Mucosa of descending colon (tissue), 3 donors: ENCODE results near the gene PLXNA3. TPM values are rescaled to one million over a fixed set of nuclear protein-coding genes. Genes with fewer than 3 reads are reported as not detected.

ENCODE experiments used
- ATAC-seq: fragments of 200-7000 bp; cut with Tn5 transposase; one replicate; pipeline ENCODE4 v1.9.1; 2020; ENCODE audit warnings: mild to moderate bottlenecking, moderate library complexity
- DNase-seq, 3 donors: peaks; one replicate each; pipeline ENCODE4 v3.0.0-alpha.2; 2020
- H3K36me3 ChIP-seq: fragments of 200-600 bp; one replicate; pipeline ENCODE4 v1.8.0; 2021; ENCODE audit warnings: low read depth, mild to moderate bottlenecking
- H3K4me1 ChIP-seq: fragments of 200-600 bp; one replicate; pipeline ENCODE4 v1.8.0; 2021; ENCODE audit warnings: low read depth, mild to moderate bottlenecking
- H3K4me3 ChIP-seq: fragments of 200-600 bp; one replicate; pipeline ENCODE4 v1.8.0; 2021; ENCODE audit warnings: mild to moderate bottlenecking
- H3K9me3 ChIP-seq: fragments of 200-600 bp; one replicate; pipeline ENCODE4 v1.8.0; 2021; ENCODE audit warnings: mild to moderate bottlenecking
- intact Hi-C, 2 donors: fragments of 100-400 bp; cut with DNase I in 1 of 2; cut with micrococcal nuclease in 1 of 2; formaldehyde crosslinking; loops; one replicate each; pipeline versions ENCODE4 v1.11.0 to v1.11.1; 2022; cut with DNase I, micrococcal nuclease
- microRNA-seq: library from miRNA; unstranded; fragments of <30 nt; microRNA quantifications from one replicate; pipeline ENCODE4, GENCODE V29; 2019
- total RNA-seq, 3 donors: library from RNA; stranded (reverse); fragmentation: NEBNext Ultra II Directional in 2 of 3; extraction: Animal tissue kit (Norgen Biotek cat#: 25700) in 2 of 3; gene quantifications; one replicate each; pipeline versions ENCODE4 v1.2.1 to v1.2.4, GENCODE V29; 2021 to 2023
- TF ChIP-seq, protein P1 (sequence below): fragments of 200-600 bp; IDR thresholded peaks from one replicate; pipeline ENCODE4 v1.8.0; 2022; ENCODE audit warnings: antibody characterized with exemption, mild to moderate bottlenecking
- donor health status: DM: no; HTN: no; CAD: no; lungs with moderate emphysema.
- donor health status: DM: no; HTN: no; CAD: no.
- donor health status: DM: no; HTN: yes; CAD: no.

PLXNA3 gene
- total RNA-seq, 3 donors from 2014 or later = 24.8 to 66.1 (median 51.7) TPM

GRCh38 chrX:154517101-154517781 lies 59.2 kb downstream of the PLXNA3 start:
- DNase-seq = peak in 2 of 3 donors; percentile 63 to 66
- Histone ChIP-seq H3K4me1 (no peaks in the 10 kb centered on the region), H3K4me3 (no peak overlapping the region), H3K36me3 (no peaks in the 10 kb centered on the region), H3K9me3 (no peaks in the 10 kb centered on the region)
- intact Hi-C loops = no loop called here
- TF ChIP-seq, protein P1, sequence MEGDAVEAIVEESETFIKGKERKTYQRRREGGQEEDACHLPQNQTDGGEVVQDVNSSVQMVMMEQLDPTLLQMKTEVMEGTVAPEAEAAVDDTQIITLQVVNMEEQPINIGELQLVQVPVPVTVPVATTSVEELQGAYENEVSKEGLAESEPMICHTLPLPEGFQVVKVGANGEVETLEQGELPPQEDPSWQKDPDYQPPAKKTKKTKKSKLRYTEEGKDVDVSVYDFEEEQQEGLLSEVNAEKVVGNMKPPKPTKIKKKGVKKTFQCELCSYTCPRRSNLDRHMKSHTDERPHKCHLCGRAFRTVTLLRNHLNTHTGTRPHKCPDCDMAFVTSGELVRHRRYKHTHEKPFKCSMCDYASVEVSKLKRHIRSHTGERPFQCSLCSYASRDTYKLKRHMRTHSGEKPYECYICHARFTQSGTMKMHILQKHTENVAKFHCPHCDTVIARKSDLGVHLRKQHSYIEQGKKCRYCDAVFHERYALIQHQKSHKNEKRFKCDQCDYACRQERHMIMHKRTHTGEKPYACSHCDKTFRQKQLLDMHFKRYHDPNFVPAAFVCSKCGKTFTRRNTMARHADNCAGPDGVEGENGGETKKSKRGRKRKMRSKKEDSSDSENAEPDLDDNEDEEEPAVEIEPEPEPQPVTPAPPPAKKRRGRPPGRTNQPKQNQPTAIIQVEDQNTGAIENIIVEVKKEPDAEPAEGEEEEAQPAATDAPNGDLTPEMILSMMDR = no peak
- ATAC-seq = peak; percentile 33

- ATAC-seq (no peak), DNase-seq (no peak)
- intact Hi-C loops = no loop called here
- no peak overlapping the region for H3K4me3 ChIP-seq
- no peaks in the 10 kb centered on the region for H3K4me1 ChIP-seq
- TF ChIP-seq, protein P1 = no peak
- H3K36me3 ChIP-seq = no peaks in the 10 kb centered on the region
- H3K9me3 ChIP-seq = no peaks in the 10 kb centered on the region
These were observed 61.3 kb downstream of the PLXNA3 start for GRCh38 chrX:154519389-154519788.

DNA sequence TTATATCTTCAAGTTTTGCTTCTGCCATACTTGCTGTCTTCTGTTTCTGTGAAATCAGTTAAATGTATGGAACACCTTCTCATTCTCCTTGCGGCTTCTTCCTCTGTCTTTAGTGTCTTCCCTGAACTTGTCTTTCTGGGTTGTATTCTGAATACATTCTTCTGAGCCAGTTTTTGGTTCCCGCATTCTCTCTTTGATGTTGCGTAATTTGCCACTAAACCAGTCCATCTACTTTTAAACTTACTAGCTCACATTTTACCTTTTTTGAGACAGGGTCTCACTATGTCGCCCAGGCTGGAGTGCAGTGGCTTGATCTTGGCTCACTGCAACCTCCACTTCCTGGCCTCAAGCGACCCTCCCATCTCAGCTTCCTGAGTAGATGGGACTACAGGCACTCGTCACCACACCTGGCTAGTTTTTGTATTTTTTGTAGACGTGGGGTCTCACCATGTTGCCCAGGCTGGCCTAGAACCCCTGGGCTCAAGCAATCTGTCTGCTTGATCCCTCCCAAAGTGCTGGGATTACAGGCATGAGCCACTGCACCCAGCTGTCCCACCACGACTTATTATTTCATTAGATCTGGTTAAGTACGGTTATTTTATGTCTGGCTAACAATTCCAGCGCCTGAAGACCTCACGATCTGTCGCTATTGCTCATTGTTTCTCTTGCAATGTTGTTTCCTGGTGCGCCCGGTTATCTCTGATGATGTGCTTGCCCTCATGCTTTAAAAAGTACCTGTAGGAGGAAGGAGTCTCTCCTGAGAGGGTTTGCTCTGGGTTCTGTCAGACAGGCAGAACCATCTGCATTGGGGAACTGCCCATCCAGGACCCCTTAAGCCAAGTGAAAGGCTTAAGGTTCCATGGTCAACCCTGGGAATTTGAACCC lies 67.8 kb downstream of the PLXNA3 start:
- intact Hi-C loops = no loop called here
- TF ChIP-seq, protein P1 = no peak
- no peaks in the 10 kb centered on the region for H3K36me3 ChIP-seq
- no peaks in the 10 kb centered on the region for H3K9me3 ChIP-seq
- H3K4me1 ChIP-seq = peaks cover 3% of the 10 kb centered on the region
- no peak for ATAC-seq
- no peak overlapping the region for H3K4me3 ChIP-seq
- DNase-seq = no peak

GRCh38 chrX:154526901-154527675 lies 69.0 kb downstream of the PLXNA3 start:
- Histone ChIP-seq H3K9me3 (no peaks in the 10 kb centered on the region), H3K4me3 (no peak overlapping the region), H3K36me3 (no peaks in the 10 kb centered on the region), H3K4me1 (peaks cover 3% of the 10 kb centered on the region)
- DNase-seq = peak; percentile 81 to 87 (median 83)
- TF ChIP-seq, protein P1 = peak; percentile 27
- peak; percentile 93 for ATAC-seq
- intact Hi-C loops = no loop called here

Small RNAs within 50 kb of the gene (microRNA-seq; reads per million reads assigned to microRNA genes)
- not detected for gene MIR6858

Other genes with a start within 250 kb of the PLXNA3 start
- gene OPN1MW2, start 238.5 kb upstream of the PLXNA3 start, total RNA-seq = not detected
- not detected for gene OPN1MW3, start 200.7 kb upstream of the PLXNA3 start, total RNA-seq
- gene TEX28, start 163.2 kb upstream of the PLXNA3 start, total RNA-seq = not detected
- gene TKTL1, start 162.5 kb upstream of the PLXNA3 start, total RNA-seq = not detected
- 1,000 to 10,000 TPM in 1 of 3 donors, 100 to 1,000 TPM in 2; 164 to 4,590 (median 513) TPM for gene FLNA, start 83.6 kb upstream of the PLXNA3 start, total RNA-seq
- gene EMD, start 79.0 kb upstream of the PLXNA3 start, total RNA-seq = 10 to 100 TPM; 32.3 to 73.0 (median 41.0) TPM
- gene RPL10, start 59.9 kb upstream of the PLXNA3 start, total RNA-seq = 1,000 to 10,000 TPM; 2,179 to 2,606 (median 2,424) TPM
- gene DNASE1L1, start 49.0 kb upstream of the PLXNA3 start, total RNA-seq = 10 to 100 TPM; 18.1 to 30.8 (median 25.6) TPM
- gene TAFAZZIN, start 46.7 kb upstream of the PLXNA3 start, total RNA-seq = 10 to 100 TPM; 38.2 to 44.7 (median 43.2) TPM
- 10 to 100 TPM; 78.1 to 95.8 (median 95.2) TPM for gene ATP6AP1, start 29.6 kb upstream of the PLXNA3 start, total RNA-seq
- 100 to 1,000 TPM in 1 of 3 donors, 10 to 100 TPM in 2; 67.1 to 117 (median 68.1) TPM for gene GDI1, start 21.1 kb upstream of the PLXNA3 start, total RNA-seq
- gene FAM50A, start 14.1 kb upstream of the PLXNA3 start, total RNA-seq = 10 to 100 TPM; 46.2 to 65.1 (median 50.5) TPM
- 10 to 100 TPM; 10.7 to 18.5 (median 13.9) TPM for gene LAGE3, start 21.0 kb downstream of the PLXNA3 start, total RNA-seq
- 10 to 100 TPM; 29.2 to 41.6 (median 32.3) TPM for gene UBL4A, start 28.3 kb downstream of the PLXNA3 start, total RNA-seq
- gene SLC10A3, start 32.3 kb downstream of the PLXNA3 start, total RNA-seq = 10 to 100 TPM; 26.2 to 30.6 (median 28.0) TPM
- 10 to 100 TPM; 52.5 to 75.6 (median 64.8) TPM for gene FAM3A, start 58.0 kb downstream of the PLXNA3 start, total RNA-seq
- 10 to 100 TPM; 28.0 to 34.4 (median 33.9) TPM for gene G6PD, start 88.6 kb downstream of the PLXNA3 start, total RNA-seq
- gene IKBKG, start 89.3 kb downstream of the PLXNA3 start, total RNA-seq = 10 to 100 TPM; 26.7 to 36.3 (median 30.3) TPM
- not detected for gene CTAG1A, start 126.9 kb downstream of the PLXNA3 start, total RNA-seq
- gene CTAG1B, start 161.0 kb downstream of the PLXNA3 start, total RNA-seq = not detected
- not detected for gene CTAG2, start 195.3 kb downstream of the PLXNA3 start, total RNA-seq